A673 (cell line): ENCODE measurements around the gene WRNIP1. TPM values are rescaled to one million over a fixed set of nuclear protein-coding genes. Genes with fewer than 3 reads are reported as not detected.

Experiments used
- BruUV-seq: library from RNA; stranded (reverse); fragments of 400-500 nt; replicated peaks from 2 replicates; lab custom pipeline; 2021; lab: Mats Ljungman, UMichigan
- CTCF ChIA-PET: fragments of 300-600 bp; sonication (Branson Sonifier 250); formaldehyde crosslinking; loops from one replicate; lab custom pipeline; 2022; ENCODE audit warnings: antibody characterized with exemption; lab: Charles Lee
- POLR2A ChIA-PET: fragments of 300-600 bp; sonication (Branson Sonifier 250); formaldehyde crosslinking; loops from one replicate; lab custom pipeline; 2022; ENCODE audit warnings: antibody characterized with exemption; ENCODE audit not compliant: low non-redundant PET; lab: Charles Lee
- DNase-seq: peaks from one replicate; pipeline ENCODE4 v3.0.0-alpha.2; 2015; ENCODE audit warnings: low spot score
- H3K27ac ChIP-seq: fragments of 200-600 bp; sonication (generic); 2 replicates; pipeline ENCODE4 v1.5.1; 2016; ENCODE audit warnings: mixed run types, low read depth, mild to moderate bottlenecking, mixed read lengths, antibody characterized with exemption, low read length; ENCODE audit not compliant: poor library complexity, severe bottlenecking
- H3K27me3 ChIP-seq: fragments of 200-600 bp; sonication (generic); replicated peaks from 2 replicates; pipeline ENCODE4 v1.6.1; 2017; ENCODE audit warnings: mixed run types, low read depth, mild to moderate bottlenecking, mixed read lengths, antibody characterized with exemption, low read length; ENCODE audit not compliant: insufficient read depth, poor library complexity
- H3K36me3 ChIP-seq: fragments of 200-600 bp; sonication (generic); 2 replicates; pipeline ENCODE4 v1.6.1; 2016; ENCODE audit warnings: mixed run types, mild to moderate bottlenecking, mixed read lengths, antibody characterized with exemption, low read length; ENCODE audit not compliant: insufficient read depth, poor library complexity, severe bottlenecking
- H3K4me1 ChIP-seq: fragments of 200-600 bp; sonication (generic); 2 replicates; pipeline ENCODE4 v1.6.1; 2017; ENCODE audit warnings: mixed run types, mild to moderate bottlenecking, mixed read lengths, antibody characterized with exemption, low read length; ENCODE audit not compliant: insufficient read depth, poor library complexity, severe bottlenecking
- H3K4me3 ChIP-seq: fragments of 200-600 bp; sonication (generic); 2 replicates; pipeline ENCODE4 v1.5.1; 2016; ENCODE audit warnings: low read depth, mixed run types, mild to moderate bottlenecking, mixed read lengths, low read length; ENCODE audit not compliant: poor library complexity, severe bottlenecking
- H3K9me3 ChIP-seq: fragments of 200-600 bp; sonication (generic); 2 replicates; pipeline ENCODE4 v1.6.1; 2016; ENCODE audit warnings: mixed run types, low read depth, mild to moderate bottlenecking, mixed read lengths, antibody characterized with exemption, low read length; ENCODE audit not compliant: poor library complexity, severe bottlenecking
- CTCF ChIP-seq: fragments of 300-800, 200-600 bp; sonication (generic); conservative IDR thresholded peaks from 2 replicates; pipeline ENCODE4 v1.5.1; 2017; ENCODE audit warnings: low read depth, mild to moderate bottlenecking, antibody characterized with exemption, low read length, moderate library complexity, mixed read lengths
- EZH2 ChIP-seq: fragments of 200-600 bp; sonication (generic); IDR thresholded peaks from 2 replicates; pipeline ENCODE4 v1.6.1; 2017; ENCODE audit warnings: borderline replicate concordance, low read depth, mild to moderate bottlenecking, mixed read lengths, antibody characterized with exemption, low read length; ENCODE audit not compliant: poor library complexity, severe bottlenecking
- intact Hi-C: fragments of 100-400 bp; cut with micrococcal nuclease; formaldehyde crosslinking; loops from one replicate; pipeline ENCODE4 v1.10.0; 2022; ENCODE audit not compliant: unreplicated experiment
- total RNA-seq: library from RNA; stranded (reverse); gene quantifications from 2 replicates; pipeline ENCODE4 v1.2.3, GENCODE V29; 2021

Gene WRNIP1
- total RNA-seq, 1 experiment from 2014 or later, result 49.3 TPM

- BruUV-seq, result no TSS peak
- ChIA-PET POLR2A (no interaction called here), CTCF (no interaction called here)
- Histone ChIP-seq H3K4me1 (peaks cover 18% of the 10 kb centered on the region), H3K4me3 (no peak overlapping the region), H3K36me3 (no peaks in the 10 kb centered on the region), H3K27ac (no peak overlapping the region), H3K9me3 (no peaks in the 10 kb centered on the region), H3K27me3 (no peaks in the 10 kb centered on the region)
- TF ChIP-seq EZH2 (no peak), CTCF (no peak)
- intact Hi-C loops, result no loop called here
- no peak for DNase-seq
These were observed 12.1 kb upstream of the WRNIP1 start for GRCh38 chr6:2753110-2753489.

- POLR2A ChIA-PET, result no interaction called here
- CTCF ChIA-PET, result no interaction called here
- no peaks in the 10 kb centered on the region for H3K36me3 ChIP-seq
- H3K4me3 ChIP-seq, result no peak overlapping the region
- no peaks in the 10 kb centered on the region for H3K9me3 ChIP-seq
- H3K27ac ChIP-seq, result no peak overlapping the region
- H3K27me3 ChIP-seq, result no peaks in the 10 kb centered on the region
- no peak for DNase-seq
- no peak for TF ChIP-seq EZH2
- TF ChIP-seq CTCF, result no peak
- intact Hi-C loops, result no loop called here
- no TSS peak for BruUV-seq
- H3K4me1 ChIP-seq, result peaks cover 11% of the 10 kb centered on the region
These were observed 11.4 kb upstream of the WRNIP1 start for GRCh38 chr6:2753743-2754142.

- no TSS peak for BruUV-seq
- POLR2A ChIA-PET, result no interaction called here
- Histone ChIP-seq H3K9me3 (no peaks in the 10 kb centered on the region), H3K4me3 (no peak overlapping the region), H3K4me1 (peaks cover 10% of the 10 kb centered on the region), H3K27me3 (no peaks in the 10 kb centered on the region), H3K36me3 (no peaks in the 10 kb centered on the region), H3K27ac (no peak overlapping the region)
- TF ChIP-seq CTCF, result no peak
- no peak for TF ChIP-seq EZH2
- CTCF ChIA-PET, result no interaction called here
- intact Hi-C loops, result no loop called here
- no peak for DNase-seq
These were observed 10.8 kb upstream of the WRNIP1 start for GRCh38 chr6:2754393-2754792.
